ENCODE results near the gene ZBTB7B. TPM values are rescaled to one million over a fixed set of nuclear protein-coding genes. Genes with fewer than 3 reads are reported as not detected.

ZBTB7B gene
- total and polyA plus RNA-seq, 9 of the 15 experiments (the other 6 are each of a cell fraction or from before 2014, with no cell fraction given), result 0.04 to 46.5 (median 15.2) TPM

- no peak for TF ChIP-seq RERE (CRISPR knock-in tag; IDR thresholded peaks at IDR 0.05; ENCODE audit: borderline replicate concordance)
- TF ChIP-seq ZBTB17 (CRISPR knock-in tag; IDR thresholded peaks at IDR 0.05), result no peak
- TF ChIP-seq ZBTB5 (IDR thresholded peaks at IDR 0.05), result no peak
- TF ChIP-seq HDAC2 (IDR thresholded peaks at IDR 0.05), result 0 out of 2 replicates have a peak, but pooled peaks have one; percentile 41
- TF ChIP-seq POLR2B (IDR thresholded peaks at IDR 0.05; ENCODE audit: low read depth, partially characterized antibody), result no peak
- TF ChIP-seq RCOR1 (IDR thresholded peaks at IDR 0.05; ENCODE audit: borderline replicate concordance in 1 of 2, low read depth in 2 of 2, low read length in 2 of 2), result peak in 1 of 2 experiments; percentile 40; a peak in 1 of 4 replicates
- TF ChIP-seq CEBPG (CRISPR knock-in tag; IDR thresholded peaks at IDR 0.05), result no peak
- no peak for TF ChIP-seq CEBPG (tag; conservative IDR thresholded peaks at IDR 0.05 in 1 of 2, IDR thresholded peaks at IDR 0.05 in 1 of 2)
- TF ChIP-seq FOXM1 (IDR thresholded peaks at IDR 0.05; ENCODE audit: low read depth), result no peak
- no peak for TF ChIP-seq FOXM1 (CRISPR knock-in tag; IDR thresholded peaks at IDR 0.05; ENCODE audit: low read depth)
- TF ChIP-seq IRF9 (tag; IDR thresholded peaks at IDR 0.05), result no peak
- no peak for TF ChIP-seq SP2 (IDR thresholded peaks at IDR 0.05; ENCODE audit: extremely low read depth, low read depth, low read length, poor library complexity, severe bottlenecking)
- no peak for TF ChIP-seq CTBP1 (IDR thresholded peaks at IDR 0.05; ENCODE audit: borderline replicate concordance)
- TF ChIP-seq RBFOX2 (IDR thresholded peaks at IDR 0.05; ENCODE audit: low read depth, low read length), result peak; percentile 35; the same call in 1 of the 2 replicates
- TF ChIP-seq BDP1 (IDR thresholded peaks at IDR 0.05; ENCODE audit: insufficient read depth, insufficient read length), result no peak
- TF ChIP-seq ZNF431 (CRISPR knock-in tag; IDR thresholded peaks at IDR 0.05), result no peak
- TF ChIP-seq TFAP4 (CRISPR knock-in tag; IDR thresholded peaks at IDR 0.05; ENCODE audit: borderline replicate concordance), result 0 out of 2 replicates have a peak, but pooled peaks have one; percentile 16
- peak; percentile 13; the same call in 1 of the 2 replicates for TF ChIP-seq ZFX (CRISPR knock-in tag; IDR thresholded peaks at IDR 0.05)
Observed at GRCh38 chr1:155012776-155013602, 10.4 kb downstream of the ZBTB7B start (continued).

Measured in K562 (cell line).